ENCODE data around the gene WASHC1.
"Not testable (repeated sequence)": the region's sequence is repeated elsewhere in the genome, so short reads cannot be mapped to it uniquely, and the experiment has no call there.

The WASHC1 gene, protein sequence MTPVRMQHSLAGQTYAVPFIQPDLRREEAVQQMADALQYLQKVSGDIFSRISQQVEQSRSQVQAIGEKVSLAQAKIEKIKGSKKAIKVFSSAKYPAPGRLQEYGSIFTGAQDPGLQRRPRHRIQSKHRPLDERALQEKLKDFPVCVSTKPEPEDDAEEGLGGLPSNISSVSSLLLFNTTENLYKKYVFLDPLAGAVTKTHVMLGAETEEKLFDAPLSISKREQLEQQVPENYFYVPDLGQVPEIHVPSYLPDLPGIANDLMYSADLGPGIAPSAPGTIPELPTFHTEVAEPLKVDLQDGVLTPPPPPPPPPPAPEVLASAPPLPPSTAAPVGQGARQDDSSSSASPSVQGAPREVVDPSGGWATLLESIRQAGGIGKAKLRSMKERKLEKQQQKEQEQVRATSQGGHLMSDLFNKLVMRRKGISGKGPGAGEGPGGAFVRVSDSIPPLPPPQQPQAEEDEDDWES

DNA sequence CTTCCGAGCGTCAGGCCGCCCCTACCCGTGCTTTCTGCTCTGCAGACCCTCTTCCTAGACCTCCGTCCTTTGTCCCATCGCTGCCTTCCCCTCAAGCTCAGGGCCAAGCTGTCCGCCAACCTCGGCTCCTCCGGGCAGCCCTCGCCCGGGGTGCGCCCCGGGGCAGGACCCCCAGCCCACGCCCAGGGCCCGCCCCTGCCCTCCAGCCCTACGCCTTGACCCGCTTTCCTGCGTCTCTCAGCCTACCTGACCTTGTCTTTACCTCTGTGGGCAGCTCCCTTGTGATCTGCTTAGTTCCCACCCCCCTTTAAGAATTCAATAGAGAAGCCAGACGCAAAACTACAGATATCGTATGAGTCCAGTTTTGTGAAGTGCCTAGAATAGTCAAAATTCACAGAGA is at the start of gene WASHC1:
Gene WASHC1 (minus strand): TSS at position 101 of the 400 bp plus-strand sequence. CDS start 4,457 bp downstream, outside the sequence.
- not testable (repeated sequence) for DNase-seq (ENCODE audit: low spot score)

DNA sequence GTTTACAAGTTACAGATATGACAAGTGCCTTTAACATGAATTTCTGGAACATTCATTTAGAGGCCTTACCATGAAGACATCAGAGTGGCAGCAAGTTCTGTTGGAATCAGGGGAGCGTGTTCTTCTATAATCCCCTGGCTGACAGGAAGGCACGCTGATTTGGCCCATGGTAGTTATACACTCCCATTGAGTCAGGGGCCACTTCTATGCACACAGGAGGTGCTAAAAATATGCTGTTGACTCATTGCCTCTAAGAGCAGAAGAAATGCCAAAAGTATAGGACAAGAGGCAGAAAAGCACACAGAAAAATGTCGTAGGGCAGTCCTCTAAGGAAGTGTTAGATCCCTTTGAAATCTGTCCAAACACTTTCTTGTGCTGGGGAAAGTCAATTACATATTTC is 49.1 kb upstream of the WASHC1 start:
- DNase-seq (ENCODE audit: low spot score), result not testable (repeated sequence)

DNA sequence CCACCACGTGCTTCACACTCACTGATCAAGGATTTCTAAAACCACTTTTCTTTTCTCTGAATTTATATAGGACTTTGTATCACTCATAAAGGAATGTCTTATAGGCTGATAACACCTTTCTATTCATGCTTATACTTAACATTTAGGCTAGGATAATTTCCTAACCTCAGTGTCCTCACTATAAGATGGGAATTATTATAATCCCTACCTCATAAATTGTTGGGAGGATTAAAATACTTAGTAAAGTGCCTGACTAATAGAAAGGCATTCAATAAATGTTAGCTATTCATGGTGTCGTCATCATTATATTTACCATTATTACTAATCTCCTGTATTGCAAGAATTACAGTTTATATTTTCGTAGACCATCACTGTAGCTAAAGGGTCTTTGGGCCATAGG is 47.1 kb upstream of the WASHC1 start:
- not testable (repeated sequence) for DNase-seq (ENCODE audit: low spot score)

DNA sequence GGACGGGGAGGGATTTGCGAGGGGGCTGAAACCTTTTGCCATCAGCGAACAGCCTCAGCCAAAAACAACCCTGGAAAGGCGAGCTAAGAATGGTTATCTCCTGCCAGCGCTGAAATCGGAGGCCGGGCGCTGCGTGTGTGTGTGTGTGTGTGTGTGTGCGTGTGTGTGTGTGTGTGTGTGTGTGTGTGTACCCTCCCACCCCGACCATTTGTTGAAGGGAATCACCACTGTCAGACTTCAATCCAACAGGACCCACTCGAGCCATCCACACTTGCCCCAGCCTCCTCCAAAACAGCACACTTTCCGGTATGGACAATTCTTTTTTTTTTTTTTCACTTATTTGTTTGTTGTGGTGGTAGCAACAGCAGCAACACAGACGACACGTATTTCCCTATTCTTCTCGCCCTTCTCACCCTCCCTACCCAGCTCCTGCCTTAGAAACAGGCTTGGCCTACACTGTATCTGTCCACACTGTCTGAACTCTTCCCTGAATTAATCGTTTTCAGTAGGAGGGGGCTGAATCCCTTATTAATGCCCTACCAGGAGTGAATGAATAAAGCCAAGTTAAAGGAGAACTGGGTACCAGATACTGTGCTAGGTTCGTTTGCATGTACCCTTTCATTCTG is 44.8 kb upstream of the WASHC1 start:
- not testable (repeated sequence) for DNase-seq (ENCODE audit: low spot score)

DNA sequence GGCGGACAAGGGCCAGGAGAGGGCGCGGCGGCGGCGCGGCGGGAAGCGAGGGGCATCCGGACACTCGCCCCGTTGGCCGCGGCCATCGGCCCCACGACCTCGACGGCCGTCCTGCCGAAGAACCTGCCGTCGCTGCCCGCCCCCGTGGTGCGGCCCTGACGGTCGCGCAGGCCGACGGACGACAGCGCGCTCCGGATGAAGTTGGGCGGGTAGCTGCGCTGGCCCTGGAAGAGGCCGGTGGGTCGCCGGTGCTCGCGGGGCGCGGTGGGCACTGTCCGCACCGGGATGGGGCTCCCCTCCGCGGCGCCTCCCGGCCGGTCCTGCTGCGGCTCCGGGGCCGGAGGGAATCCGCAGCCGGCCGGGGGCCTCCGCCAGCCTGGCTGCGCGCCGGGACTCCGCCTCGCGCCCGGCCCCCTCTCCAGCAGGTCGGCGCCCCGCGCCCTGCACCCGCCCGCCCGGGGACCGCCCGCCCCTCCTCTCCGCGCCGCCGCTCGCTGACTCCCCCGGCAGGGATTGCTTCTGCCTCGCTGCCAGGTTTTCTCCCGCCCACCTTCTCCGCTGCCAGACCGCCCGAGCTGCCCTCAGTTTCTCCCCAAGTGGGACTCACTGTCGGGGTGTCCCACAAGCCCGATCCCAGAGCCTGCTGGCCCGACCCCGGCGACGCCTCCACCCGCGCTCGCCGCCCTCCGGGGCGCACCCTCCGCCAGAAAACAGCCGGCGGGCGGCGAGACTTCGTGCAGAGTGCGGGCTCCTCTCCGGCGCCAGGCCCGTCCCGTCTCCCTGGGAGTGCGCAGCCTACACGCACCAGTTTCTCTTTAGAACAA is 44.0 kb upstream of the WASHC1 start:
- DNase-seq (ENCODE audit: low spot score), result peak; percentile 41

DNA sequence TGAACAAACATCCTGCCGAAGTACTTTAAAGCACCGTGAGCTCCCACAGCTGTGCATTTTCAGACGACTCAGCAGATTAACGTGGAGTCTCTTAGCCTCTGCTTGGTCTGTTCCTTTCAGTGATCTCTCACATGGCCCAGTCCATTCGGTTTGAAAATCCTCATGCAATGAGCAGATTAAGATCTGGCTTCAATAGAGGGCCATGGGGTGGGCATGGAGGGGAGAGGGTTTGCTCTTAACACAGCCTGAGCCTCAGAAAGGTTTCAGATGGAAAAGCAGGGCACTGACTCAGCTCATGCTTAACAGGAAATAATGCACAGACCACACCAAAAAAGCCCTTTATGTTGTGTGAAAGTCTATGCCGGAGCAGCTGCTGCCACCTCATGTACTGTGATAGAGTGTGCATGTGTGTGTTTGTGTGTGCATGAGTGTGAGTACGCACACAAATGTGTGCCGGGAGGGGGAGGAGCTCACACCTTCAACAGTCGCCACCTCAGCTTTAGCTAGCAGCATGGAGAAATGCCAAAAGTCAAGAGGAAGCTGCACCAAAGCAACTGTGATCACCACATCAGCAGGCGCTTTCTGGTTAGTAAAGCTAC is 33.9 kb upstream of the WASHC1 start:
- DNase-seq (ENCODE audit: low spot score), result not testable (repeated sequence)

DNA sequence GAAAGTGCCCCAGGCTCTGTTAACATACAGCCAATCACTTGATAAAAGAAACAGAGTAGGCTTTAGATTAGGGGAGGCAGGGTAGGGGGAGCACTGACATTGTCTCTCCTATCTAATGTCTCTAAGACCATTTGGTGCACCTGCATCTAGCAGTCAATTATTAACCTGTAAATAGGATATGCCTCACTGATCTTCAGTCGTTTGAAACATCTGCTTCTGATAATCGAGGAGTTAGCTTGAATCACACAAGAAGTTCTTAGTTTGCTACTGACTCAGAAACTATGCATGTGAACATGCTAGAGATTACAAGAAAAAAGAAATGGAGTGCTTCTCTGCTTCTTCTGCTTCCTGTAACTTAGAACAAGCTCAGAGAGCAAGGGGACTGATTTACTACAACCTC is 23.4 kb upstream of the WASHC1 start:
- not testable (repeated sequence) for DNase-seq (ENCODE audit: low spot score)

DNA sequence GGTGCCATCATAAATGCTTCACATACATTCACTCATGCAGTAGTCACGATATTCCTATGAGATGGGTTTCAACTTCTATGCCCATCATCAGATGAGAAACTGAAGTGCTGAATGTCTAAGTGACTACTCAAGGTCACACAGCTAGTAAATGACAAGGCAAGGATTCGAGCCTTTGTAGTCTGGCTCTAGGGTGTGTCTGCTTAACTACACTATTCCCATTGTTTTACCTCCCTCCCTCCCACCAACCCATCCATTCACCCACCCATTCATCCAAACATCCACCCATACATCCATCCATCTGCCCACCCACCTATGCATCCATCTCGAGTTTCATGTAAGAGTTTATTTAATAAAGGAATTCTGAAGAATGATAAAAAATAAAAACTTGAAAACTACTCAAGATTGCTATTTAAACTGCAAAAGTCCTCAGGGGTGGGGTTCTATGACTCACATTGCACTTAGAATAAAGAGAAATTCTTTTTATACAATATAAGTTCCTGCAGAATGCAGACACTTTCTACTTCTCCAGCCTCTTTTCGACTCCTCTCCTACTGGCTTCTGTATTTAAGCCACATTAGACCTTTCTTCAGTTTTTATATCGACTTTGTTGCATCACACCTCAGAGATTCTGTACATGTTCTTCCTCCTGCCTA is 19.1 kb upstream of the WASHC1 start:
- not testable (repeated sequence) for DNase-seq (ENCODE audit: low spot score)

DNA sequence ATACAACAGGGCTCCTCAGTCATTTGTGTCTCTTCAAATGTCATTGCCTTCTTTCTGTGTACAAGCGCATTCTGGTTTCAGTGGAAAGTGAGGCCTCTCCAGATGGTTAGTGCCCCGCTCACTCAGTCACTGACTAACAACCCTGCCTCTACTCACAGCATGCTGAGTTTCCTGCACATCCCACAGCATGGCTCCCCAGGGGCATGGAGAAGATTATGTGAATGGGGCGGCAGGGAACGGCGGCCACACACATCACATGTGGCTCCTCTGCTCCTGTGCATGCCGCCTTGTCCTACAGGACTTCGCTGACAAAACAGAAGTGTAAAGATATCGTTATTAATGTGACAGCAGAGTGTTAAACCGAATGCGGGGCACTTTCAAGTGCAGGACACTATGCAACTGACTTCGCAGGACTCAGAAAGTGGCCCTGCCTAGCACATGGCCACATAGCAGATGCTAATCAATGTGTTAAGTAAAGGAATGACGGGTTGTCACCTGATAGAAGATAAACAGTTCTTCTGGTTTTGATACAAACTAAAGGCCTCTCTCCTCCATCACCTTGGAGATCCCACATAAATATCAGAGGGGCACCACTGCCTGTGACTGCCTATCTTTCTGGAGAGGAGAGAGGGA is 17.5 kb upstream of the WASHC1 start:
- DNase-seq (ENCODE audit: low spot score), result not testable (repeated sequence)

DNA sequence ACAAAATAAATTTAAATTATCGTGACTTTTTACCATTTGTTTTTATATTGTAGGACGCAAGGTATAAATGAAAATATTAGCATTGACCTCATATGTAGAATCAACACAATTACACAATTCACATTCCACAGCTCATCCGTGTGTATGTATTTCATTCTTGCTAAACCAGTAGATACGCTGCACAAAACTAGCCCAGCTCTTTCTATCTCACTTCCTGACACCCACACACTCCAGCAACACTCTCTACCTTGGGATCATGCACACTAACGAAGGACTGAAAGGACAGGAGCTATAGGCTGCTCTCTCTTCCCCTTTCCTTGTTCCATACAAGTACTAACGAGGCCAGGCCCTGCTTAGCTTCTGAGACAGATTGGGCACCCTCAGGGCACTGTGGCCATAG is 16.9 kb upstream of the WASHC1 start:
- not testable (repeated sequence) for DNase-seq (ENCODE audit: low spot score)

DNA sequence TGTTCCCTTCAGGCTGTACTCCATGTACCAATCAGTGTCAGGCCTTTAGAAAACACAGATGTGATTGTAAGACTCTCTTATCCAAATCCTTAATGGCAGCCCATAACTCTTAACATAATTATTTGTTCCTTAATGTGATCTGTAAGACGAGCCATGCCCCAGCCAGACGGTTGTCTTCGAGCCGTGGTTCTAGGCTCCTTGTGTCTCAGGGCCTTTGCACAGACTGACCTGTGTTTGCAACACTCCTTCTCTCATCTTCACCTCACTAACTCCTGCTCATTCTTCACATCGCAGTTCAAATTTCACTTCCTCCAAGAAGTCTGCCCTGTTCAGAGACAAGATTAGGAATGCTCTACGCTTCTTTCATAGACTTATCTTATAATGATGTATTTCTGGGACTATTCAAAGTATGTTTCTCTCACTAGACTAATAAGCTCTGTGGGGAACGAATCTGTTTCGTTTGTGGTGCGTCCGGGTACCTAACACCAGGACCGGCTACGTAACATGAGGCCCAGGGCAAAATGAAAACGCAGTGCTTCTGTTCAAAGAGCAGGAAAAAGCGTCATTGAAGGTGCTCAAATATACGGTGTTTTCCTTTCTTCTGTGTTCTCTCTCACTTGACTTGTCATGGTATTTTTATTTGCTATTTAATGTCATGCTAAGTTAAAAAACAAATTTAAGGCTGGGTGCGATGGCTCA is 16.1 kb upstream of the WASHC1 start:
- not testable (repeated sequence) for DNase-seq (ENCODE audit: low spot score)

DNA sequence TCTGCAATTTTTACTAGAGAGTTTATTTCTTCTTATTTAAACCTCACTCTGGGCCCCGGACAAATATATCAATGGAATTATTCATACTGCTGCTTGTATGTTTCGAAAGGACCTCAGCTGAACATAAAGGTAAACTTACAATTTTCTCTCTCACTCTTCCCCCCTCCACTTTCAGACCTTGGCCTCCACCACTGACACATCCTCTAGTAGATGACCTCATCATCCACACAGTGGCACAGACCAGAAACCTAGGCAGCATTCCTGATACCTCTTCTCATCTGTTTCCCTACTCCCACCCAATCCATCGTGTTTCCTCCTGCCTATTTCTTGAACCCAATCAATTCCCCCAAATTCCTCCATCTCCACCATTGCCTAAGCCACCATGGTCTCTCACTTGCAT is 15.2 kb upstream of the WASHC1 start:
- DNase-seq (ENCODE audit: low spot score), result peak; percentile 0

DNA sequence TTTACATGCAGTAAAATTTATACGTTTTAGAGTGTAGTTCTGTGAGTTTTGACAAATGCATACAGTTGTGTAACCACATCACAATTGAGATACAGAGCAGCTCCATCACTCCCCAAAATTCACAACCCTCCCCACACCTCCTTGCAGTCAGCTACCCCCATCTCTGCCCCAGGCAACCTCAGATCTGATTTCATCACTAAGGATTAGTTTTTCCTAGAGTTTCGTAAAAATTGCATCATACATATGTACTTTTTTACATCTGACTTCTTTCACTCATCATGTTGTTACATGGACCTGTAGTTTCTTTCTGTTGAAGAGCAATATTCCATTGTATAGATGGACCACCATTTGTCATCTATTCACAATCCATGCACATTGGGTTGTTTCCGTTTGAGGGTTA is 14.4 kb upstream of the WASHC1 start:
- DNase-seq (ENCODE audit: low spot score), result not testable (repeated sequence)

DNA sequence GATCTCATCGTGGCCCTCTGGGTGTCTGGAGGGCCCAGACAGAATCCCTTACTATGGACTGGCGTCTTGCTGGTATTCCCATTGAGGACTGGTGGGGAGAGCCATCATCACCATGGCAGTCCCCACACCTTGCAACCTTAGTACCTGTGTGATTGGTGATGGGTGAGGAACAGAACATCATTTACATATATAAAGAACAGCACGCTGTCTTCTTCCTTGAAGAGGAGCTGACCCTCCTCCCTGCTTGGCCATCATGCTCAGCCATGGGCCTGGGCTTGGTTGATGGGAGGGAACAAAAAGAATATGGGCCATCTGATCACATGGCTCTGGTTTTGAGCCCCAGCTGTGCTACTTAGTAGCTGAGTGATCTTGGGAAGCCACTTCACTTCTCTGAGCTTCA is 13.9 kb upstream of the WASHC1 start:
- DNase-seq (ENCODE audit: low spot score), result not testable (repeated sequence)

DNA sequence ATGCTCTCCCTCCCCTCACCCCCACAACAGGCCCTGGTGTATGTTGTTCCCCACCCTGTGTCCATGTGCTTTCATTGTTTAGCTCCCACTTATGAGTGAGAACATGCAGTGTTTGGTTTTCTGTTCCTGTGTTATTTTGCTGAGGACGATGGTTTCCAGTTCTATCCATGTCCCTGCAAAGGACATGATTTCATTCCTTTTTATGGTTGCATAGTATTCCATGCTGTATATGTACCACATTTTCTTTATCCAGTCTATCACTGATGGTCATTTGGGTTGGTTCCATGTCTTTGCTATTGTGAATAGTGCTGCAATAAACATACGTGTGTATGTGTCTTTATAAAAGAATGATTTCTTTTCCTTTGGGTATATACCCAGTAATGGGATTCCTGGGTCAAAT is 12.6 kb upstream of the WASHC1 start:
- not testable (repeated sequence) for DNase-seq (ENCODE audit: low spot score)

DNA sequence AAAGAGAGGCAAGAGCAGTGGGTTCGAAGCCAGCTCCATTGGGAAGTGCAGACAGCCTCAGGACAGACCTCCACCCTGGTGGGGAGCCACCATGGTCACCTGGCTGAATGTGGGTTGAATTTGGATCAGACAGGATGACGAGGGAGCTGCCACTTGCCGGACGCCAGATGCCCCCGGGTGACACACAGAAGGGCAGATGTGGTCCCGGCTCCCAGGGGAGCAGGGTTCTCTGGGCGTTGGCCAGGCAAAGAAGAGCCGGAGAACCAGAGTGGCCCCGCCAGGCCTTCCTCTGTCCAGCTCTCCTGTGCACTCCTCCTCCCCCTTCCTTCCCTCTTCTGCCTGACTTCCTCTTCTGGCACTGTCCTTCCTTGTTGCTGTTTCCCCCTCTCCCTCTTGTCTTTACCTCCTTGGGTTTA is 12.0 kb upstream of the WASHC1 start:
- DNase-seq (ENCODE audit: low spot score), result not testable (repeated sequence)

DNA sequence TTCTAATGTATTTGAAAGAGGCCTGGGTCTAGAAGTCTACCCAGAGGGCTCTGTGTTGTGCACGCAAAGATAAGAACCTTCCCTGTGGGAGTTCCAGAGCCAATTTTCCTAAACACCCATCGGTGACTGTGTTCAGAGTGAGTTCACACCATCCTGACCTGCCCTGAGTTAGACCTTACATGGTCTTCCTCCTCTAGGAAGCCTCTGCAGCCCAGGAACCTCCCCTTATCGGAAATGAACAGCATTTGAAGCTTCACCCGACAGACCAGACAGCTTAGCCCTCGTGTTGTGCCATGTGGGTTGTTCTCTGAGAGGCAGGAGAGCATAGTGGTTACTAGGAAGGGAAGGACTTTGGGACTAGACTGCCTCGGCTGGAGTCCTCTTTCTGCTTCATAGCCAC is 3.1 kb upstream of the WASHC1 start:
- not testable (repeated sequence) for DNase-seq (ENCODE audit: low spot score)

DNA sequence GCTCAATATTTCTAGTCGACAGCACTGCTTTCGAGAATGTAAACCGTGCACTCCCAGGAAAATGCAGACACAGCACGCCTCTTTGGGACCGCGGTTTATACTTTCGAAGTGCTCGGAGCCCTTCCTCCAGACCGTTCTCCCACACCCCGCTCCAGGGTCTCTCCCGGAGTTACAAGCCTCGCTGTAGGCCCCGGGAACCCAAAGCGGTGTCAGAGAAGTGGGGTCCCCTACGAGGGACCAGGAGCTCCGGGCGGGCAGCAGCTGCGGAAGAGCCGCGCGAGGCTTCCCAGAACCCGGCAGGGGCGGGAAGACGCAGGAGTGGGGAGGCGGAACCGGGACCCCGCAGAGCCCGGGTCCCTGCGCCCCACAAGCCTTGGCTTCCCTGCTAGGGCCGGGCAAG is 481 bp downstream of the WASHC1 start:
- not testable (repeated sequence) for DNase-seq (ENCODE audit: low spot score)

DNA sequence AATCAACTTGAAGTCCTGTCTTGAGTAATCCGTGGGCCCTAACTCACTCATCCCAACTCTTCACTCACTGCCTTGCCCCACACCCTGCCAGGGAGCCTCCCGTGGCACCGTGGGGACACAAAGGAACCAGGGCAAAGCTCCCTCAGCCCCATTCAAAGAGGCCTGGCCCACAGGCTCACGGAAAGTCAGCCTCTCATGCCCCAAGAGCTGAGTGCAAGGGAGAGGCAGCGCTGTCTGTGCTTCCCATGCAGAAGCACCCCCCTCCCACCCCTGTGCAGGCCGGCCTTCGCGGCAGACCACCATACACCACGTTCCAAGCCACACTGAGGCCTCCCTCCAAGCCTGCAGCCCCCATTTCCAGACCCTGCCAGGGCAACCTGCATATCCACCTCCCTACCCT is 7.6 kb downstream of the WASHC1 start:
- not testable (repeated sequence) for DNase-seq (ENCODE audit: low spot score)

DNA sequence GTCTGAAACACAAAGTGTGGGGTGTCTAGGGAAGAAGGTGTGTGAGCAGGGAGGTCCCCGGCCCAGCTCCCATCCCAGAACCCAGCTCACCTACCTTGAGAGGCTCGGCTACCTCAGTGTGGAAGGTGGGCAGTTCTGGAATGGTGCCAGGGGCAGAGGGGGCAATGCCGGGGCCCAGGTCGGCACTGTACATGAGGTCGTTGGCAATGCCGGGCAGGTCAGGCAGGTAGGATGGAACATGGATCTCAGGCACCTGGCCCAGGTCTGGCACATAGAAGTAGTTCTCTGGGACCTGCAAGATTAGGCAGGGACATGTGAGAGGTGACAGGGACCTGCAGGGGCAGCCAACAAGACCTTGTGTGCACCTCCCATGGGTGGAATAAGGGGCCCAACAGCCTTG is 12.4 kb downstream of the WASHC1 start:
- DNase-seq (ENCODE audit: low spot score), result not testable (repeated sequence)

All from GM03348 (cell line).